Esophagus squamous epithelium (tissue), 4 donors: ENCODE data around the gene PCSK6.
"Not testable (repeated sequence)": the region's sequence is repeated elsewhere in the genome, so short reads cannot be mapped to it uniquely, and the experiment has no call there.

Source experiments
- POLR2A ChIP-seq, 4 donors: fragments of 450-650 bp; IDR thresholded peaks; one replicate each; pipeline ENCODE4 v1.6.1; 2017; ENCODE audit warnings: antibody characterized with exemption in 4 of 4, mild to moderate bottlenecking in 4 of 4, moderate library complexity in 3 of 4
- TF ChIP-seq, protein P1 (sequence below), 6 experiments: fragments of 450-650 bp in 4 of 6; fragments of 200-600 bp in 2 of 6; sonication (generic) in 2 of 6; IDR thresholded peaks; one replicate each; pipeline ENCODE4 v1.5.1; 2016 to 2019; ENCODE audit warnings: antibody characterized with exemption in 6 of 6, mild to moderate bottlenecking in 4 of 6, moderate library complexity in 4 of 6

DNA sequence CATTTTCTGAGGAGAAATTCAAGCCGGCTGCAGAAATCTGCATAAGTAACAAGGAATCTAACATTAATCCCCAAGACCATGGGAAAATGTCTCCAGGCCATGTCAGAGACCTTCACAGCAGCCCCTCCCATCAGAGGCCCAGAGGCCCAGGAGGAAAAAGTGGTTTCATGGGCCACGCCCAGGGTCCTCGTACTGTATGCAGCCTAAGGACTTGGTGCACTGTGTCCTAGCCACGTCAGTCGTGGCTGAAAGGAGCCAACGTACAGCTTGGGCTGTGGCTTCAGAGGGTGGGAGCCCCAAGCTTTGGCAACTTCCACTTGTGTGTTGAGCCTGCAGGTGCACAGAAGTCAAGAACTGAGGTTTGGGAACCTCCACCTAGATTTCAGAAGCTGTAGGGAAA lies 73.0 kb downstream of the PCSK6 start:
- TF ChIP-seq, protein P1, sequence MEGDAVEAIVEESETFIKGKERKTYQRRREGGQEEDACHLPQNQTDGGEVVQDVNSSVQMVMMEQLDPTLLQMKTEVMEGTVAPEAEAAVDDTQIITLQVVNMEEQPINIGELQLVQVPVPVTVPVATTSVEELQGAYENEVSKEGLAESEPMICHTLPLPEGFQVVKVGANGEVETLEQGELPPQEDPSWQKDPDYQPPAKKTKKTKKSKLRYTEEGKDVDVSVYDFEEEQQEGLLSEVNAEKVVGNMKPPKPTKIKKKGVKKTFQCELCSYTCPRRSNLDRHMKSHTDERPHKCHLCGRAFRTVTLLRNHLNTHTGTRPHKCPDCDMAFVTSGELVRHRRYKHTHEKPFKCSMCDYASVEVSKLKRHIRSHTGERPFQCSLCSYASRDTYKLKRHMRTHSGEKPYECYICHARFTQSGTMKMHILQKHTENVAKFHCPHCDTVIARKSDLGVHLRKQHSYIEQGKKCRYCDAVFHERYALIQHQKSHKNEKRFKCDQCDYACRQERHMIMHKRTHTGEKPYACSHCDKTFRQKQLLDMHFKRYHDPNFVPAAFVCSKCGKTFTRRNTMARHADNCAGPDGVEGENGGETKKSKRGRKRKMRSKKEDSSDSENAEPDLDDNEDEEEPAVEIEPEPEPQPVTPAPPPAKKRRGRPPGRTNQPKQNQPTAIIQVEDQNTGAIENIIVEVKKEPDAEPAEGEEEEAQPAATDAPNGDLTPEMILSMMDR (IDR thresholded peaks at IDR 0.05) = not testable (repeated sequence)
- not testable (repeated sequence) for TF ChIP-seq POLR2A (IDR thresholded peaks at IDR 0.05)
